ENCODE data around the gene OTP.

GRCh38 chr5:77635067-77635916 lies 3.2 kb downstream of the OTP start:
- TF ChIP-seq EZH2 (IDR thresholded peaks at IDR 0.05) (no peak), CTCF (IDR thresholded peaks at IDR 0.05) (no peak), EZH2phosphoT487 (IDR thresholded peaks at IDR 0.05) (no peak)

Data from neural progenitor cell (in vitro differentiated cells).